Activated T-cell treated with anti-CD3 and anti-CD28 coated beads, Interleukin-2, amount 50 U/mL, for 48 hours (primary cell): Measurements from ENCODE around the gene DLG1.
"Not testable (repeated sequence)": the region's sequence is repeated elsewhere in the genome, so short reads cannot be mapped to it uniquely, and the experiment has no call there.

Source experiments
- DNase-seq, 2 experiments: peaks; one replicate each; pipeline ENCODE4 v3.0.0-alpha.2; 2020

Gene DLG1

DNA sequence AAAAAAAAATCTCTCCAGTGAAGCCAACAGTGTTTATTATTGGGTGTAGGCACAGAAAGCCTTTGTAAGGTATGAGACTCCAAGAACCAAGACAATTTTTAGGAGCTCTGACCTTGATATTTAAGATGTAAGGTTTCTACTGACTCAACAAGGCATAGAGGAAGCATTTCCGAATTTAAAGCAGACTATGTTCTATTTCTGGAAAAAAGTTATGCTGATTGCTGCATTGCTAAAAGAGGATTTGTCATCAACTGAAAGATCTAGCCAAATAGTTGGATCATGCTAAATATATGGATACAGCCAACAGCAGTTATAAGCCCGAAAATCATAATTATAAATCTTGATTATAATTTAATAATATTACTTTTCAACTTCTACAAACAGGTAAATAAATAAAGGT lies 215.5 kb downstream of the DLG1 start:
- DNase-seq = no peak

DNA sequence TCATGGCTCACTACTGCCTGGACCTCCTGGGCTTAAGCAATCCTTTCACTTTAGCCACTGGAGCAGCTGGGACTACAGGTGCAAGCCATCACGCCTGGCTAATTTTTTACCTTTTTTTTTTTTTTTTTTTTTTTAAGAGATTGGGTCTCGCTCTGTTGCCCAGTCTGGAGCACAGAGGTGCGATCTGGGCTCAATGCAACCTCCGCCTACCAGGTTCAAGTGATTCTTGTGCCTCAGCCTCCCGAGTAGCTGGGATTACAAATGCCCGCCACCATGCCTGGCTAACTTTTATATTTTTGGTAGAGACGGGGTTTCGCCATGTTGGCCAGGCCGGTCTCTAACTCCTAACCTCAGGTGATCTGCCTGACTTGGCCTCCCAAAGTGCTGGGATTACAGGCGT lies 218.1 kb downstream of the DLG1 start:
- no peak for DNase-seq

DNA sequence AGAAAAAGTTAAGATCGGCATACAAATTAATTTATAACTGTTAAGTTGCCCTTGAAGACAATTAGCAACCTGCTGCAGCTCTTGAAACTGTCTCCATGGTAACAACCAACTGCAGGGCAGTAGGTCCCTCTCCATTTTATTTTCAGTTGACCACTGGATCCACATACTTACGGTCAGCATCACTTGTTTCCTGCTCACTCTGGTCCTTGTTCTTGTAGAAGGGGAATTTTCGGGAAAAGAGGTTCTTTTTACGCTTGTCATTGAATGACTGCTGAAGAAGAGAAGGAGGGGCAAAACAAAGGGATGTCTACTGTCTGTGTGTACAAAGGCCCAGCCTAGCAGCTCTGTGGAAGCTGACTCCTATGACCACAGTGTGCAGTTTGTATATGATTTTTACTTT lies 222.0 kb downstream of the DLG1 start:
- no peak for DNase-seq

DNA sequence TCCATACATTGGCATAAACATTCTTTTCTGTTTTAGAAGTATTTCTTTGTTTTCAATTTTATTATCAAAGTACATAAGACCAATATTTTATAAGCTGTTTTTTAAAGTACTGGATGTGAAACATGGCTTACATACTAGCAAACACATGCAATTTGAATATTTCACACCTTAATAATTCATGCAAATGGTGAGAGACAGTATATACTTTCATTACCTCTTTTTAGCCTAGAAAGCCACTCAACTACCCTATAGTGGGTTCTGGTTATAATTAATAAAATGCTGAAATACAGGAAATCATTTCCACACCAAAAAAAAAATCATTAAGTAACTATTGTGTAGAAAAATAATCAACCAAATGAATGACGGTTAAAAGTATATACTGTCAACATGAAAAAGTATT lies 230.3 kb downstream of the DLG1 start:
- no peak for DNase-seq

DNA sequence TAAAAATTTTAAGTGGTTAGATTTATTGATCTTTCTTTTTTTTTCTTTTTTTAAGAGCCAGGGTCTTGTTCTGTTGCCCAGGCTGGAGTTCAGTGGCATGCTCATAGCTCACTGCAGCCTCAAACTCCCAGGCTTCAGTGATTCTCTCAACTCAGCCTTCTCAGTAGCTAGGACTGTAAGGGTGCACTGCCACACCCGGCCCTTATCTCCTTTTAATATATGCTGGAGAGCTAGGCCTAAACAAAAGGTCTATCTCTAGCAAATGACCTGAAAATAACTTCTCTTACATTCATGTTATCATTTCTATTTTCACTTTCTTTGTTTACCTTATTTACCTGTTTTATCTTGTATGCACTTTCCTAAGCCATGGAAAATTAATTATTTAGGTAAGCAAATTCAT lies 233.6 kb downstream of the DLG1 start:
- no peak for DNase-seq

DNA sequence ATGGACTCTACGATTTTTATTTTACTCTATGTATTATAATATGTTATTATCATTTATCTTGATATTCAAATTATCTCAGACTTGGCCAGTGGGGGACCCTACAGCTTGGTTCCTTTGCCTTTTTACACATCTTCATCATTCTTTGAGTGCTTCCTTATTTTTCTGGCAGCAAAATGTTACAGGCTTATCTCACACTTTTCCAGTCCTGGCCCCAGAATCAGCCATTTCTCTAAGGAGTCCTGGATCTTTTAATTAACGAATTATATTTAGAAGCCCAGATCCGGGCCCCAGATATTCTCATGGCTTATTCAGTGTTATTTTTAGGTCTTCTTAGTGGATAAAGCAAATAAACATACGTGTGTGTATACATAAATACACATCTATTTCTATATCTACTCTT lies 236.0 kb downstream of the DLG1 start:
- no peak for DNase-seq

DNA sequence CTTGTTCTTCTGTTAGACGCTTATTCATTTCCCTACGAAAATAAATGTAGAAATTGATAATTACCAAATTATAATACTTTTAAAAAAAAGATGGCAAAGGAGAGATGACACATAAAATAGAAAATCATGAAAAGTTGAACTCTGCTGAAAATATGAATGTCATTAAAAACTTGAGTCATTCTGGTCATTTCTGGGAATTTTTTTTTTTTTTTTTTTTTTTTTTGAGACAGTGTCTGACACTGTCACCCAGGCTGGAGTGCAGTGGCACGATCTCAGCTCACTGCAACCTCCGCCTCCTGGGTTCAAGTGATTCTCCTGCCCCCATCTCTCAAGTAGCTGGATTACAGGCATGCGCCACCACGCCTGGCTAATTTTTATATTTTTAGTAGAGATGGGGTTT lies 246.8 kb downstream of the DLG1 start:
- DNase-seq = not testable (repeated sequence)

DNA sequence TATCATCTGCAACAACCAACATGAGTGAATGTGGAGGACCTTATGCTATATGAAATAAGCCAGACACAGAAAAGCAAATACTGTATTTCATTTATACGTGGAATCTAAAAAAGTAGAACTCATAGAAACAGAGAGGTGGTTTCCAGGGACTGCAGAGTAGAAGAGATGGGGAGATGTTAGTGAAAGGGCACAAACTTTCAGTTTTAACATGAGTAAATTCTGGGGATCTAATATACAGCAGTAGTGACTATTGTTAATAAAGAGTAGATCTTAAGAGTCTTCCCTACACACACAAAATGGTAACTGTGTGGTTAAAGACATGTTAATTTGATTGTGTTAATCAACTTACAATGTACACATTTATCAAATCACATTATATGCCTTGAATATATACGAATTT lies 247.9 kb downstream of the DLG1 start:
- no peak for DNase-seq

DNA sequence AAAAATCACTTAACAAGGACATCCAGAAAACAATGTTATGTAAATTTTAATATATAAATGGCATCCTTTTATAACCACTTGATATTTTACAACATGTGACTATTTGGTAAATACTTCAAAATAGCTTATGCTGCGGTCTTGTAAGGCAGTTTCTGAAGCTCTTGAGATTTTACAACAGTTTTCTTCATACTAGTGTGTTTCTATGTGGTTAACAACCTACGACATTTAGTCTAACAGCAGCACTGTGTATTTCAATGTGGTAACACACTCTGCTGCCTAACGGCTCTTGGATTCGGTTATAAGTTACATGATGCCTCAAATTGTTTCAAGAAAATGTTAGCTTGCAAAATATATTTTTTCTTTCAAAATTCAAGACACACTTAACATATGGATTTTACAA lies 255.9 kb downstream of the DLG1 start:
- no peak for DNase-seq

DNA sequence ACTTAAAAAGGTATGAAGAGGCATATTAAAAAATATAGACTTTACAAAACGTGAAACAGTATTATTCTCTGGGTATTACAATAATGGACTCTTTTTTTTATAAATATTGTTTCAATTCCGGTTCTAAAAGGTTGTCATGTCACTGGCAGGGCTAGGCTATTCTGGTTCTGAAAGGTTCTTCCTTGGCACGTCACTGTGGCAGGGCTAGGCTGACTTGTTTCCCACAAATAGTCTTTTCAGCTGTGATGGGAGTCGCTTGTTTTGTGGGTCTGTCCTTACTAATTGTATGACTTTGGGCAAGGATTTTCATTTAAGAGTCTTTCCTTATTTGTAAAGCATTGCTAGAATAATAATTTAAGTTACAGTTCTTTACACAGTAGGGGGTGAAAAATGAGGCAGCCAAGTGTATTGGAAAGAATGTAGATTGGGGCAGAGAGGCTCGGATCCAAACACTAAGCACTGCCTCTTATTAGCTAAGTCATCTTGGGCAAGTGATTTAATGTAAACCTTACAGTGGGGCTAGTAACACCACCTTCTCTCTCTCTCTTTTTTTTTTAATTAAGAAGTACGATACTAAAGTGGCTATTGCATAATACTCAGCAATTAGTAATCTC lies 256.4 kb downstream of the DLG1 start:
- DNase-seq = no peak

DNA sequence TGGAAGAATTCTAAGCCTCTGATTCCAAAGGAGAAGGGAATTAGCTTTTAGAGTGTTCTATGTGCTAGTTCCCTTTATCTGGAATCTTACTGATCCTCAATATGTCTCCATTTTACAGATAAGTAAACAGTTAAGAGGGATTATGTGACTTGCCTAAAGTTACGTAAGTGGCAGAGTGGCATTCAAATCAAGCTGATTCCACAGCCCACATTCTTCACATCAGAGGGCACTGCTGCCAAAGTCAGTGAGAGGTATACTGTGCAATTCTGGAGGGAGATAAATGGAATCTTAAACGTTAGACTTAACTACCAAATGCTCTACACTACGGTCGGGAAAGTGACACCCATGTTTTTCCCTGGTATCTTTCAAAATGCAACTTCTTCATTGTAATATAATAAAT lies 257.8 kb downstream of the DLG1 start:
- DNase-seq = no peak

DNA sequence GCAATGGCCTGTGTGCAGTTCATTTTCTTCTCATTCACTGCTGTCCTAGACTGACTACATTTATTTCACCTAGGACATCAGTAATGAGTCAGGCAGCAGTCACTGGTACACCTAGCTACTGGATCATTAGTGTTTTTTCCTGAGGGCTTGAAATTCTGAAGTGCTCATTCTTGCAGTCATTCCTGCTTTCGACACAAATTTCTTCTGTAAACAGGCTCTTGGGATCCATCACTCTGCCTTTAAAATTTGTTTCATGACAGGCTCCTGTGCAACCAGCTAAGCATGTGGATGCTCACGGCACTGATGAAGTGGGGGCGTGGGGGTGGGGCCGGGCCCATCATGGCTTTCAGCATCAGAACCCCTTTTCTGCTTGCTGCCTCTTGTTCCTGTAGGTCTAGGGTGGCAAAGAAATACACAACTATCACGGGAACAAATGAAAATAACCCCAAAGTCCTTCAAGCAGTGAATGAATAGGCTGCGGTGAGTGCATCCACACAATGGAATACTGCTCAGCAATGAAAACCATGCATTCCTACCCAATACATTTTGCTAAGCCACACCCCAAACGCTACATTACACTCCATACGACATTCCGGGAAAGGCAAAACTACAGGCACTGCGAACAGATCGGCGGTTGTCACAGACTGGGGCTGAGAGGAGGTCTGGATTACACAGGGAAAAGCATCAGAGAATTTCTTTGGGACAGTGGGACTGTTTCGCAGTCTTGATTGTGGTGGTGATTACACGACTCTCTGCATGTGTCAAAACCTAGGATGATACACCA lies 259.5 kb downstream of the DLG1 start:
- no peak for DNase-seq

DNA sequence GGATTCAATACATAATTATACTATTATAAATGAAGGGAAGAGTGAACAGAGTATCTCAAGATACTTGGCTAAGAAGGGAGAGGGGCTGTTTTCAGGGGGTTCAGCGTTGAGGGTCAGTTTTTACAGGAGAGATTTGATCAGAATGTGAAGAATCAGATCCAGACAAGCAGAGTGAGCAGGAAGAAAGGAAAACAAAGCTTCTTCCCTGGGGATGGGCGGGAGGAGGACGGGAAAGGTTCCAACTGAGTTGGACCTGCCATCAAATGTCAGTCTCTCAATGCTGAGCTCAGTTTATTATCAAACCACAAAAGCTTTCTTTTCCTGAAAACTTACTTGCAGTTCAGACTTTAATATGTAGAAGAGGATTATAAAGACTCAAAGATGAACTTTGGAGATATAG lies 262.8 kb downstream of the DLG1 start:
- no peak for DNase-seq

DNA sequence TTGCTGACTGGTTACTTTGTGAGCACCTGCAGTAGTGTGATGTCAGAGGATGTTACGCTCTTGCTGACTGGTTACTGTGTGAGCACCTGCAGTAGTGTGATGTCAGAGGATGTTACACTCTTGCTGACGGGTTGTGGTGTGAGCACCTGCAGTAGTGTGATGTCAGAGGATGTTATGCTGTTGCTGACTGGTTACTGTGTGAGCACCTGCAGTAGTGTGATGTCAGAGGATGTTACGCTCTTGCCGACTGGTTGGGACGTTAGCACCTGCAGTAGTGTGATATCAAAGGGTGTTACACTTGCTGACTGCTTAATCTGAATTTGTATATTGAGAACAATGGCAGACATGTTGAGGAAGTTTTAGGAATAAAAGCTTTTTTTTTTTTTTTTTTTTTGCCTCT lies 263.6 kb downstream of the DLG1 start:
- DNase-seq = not testable (repeated sequence)

DNA sequence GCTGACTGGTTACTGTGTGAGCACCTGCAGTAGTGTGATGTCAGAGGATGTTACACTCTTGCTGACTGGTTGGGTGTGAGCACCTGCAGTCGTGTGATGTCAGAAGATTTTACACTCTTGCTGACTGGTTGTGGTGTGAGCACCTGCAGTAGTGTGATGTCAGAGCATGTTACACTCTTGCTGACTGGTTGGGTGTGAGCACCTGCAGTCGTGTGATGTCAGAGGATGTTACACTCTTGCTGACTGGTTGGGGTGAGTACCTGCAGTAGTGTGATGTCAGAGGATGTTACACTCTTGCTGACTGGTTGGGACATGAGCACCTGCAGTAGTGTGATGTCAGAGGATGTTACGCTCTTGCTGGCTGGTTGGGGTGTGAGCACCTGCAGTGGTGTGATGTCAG lies 264.6 kb downstream of the DLG1 start:
- not testable (repeated sequence) for DNase-seq

DNA sequence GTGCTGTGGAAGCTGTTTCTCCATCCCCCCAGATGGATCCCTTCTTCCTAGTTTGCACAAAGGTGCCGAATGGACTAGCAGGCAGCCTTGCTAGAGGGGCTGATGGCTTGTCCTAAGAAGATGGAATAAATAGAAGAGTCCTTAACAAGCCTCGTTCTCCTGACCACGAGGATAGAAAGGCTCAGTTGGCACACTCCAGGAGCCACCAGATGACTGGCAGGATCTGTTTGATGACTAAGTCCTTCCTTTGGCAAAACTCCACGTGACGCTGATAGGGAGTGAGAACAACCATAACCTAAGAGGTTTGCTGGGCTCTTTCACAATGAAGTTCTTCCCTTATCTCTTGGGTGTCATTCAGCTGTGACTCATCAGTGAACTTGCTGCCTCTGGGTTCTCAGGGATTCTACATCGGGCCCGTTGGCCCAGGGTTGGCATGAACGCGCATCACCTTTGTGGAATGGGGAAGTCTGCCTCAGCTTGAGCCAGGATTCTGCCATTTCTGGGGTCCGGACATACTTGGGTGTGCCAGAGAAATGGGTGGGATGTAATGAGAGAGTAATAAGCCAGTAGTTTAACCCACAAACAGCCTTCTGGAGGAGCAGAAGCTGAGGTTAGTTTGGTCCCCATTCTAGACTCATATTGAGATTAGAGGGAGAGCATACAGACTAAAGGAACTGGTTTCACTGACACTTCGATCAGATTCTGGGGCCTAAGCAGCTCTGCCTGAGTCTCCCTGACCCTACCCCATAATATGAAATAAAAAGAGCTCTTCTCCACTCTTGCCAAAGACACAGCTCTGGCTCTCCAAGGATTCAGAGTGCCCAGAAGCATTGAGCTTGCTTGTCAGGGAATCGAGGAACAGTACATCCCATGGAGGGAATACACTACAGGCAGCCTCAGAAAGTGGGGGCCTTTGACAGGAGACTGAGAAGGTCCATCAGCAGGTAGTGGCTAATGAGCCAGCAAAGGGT lies 266.8 kb downstream of the DLG1 start:
- peak; percentile 56 to 60 for DNase-seq

DNA sequence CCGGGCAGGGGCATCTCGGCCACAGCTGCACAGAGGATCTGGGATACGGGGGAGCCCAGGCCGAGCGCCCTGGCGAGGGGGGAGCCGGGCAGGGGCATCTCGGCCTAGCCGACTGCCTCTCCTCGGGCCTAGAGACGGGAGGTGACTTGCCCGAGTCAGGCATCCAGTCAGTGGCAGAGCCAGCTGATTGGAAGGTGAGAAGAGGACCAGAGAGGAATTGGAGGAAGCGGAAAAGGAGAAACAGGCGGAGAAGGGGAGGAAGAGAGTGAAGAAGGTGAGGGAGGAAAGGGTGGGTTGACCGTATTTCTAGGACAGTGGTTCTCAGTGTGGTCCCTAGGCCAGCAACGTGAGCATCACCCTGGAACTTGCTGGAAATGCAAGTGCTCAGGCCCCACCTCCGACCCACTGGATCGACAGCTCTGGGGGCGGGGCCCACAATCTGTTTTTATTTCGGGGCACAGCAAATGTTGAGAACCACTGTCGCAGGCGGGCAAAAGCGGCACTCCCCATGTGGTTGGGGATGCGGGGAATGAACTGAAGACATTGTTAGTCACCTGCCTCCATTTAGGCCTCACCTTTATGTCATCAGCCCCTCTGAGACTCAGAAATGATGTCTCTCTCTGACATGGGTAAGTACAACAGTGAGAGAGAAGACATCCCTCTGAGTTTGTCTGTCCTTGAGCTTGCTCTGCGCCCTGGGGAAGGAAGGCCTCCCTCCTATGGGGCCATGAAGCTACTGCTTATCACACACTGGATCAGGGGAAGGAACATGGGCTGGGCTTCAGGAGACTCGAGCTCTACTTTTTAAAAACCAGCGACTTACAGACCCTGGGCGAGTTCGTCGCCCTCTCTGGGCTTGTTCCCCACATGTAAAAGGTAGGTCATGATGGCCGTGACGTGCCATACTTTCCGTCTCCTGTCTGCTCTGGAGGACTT lies 267.8 kb downstream of the DLG1 start:
- DNase-seq = peak; percentile 43 to 51

DNA sequence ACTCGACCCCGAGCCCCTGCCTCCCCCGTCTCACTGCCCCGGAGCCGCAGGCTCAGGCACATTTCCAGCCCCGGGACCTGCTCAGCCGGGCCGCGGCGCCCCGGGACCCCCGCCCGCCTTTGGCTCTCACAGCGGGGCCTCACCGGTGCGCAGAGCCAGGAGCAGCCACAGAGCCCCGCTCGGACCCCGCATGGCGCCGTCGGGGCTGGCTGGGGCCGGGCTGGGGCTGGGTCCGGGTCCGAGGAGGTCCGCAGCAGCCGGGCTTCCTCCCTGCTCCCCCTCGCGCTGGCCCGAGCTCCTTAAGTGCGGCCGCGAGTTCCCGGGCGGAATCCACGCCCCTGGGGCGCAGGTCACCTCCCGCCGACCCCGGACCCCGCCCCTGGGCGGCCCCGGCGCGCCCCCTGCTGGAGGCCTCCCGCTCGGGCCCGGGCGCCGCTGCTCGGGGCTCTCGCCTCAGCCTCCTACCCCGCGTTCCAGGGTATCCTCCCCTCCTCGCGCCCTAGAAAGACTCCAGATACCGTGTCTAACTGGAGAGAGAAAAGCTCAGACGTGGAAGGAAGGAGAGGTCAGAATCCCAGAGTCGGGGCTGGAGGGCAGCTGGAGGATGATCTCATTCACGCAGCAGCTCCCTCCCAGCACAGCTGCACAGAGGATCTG lies 268.8 kb downstream of the DLG1 start, which contains the start of gene MELTF:
TSS of gene MELTF (minus strand) at position 307 of the 657 bp plus-strand sequence. CDS start at position 192, 115 bp downstream.
- DNase-seq = peak; percentile 85 to 88

DNA sequence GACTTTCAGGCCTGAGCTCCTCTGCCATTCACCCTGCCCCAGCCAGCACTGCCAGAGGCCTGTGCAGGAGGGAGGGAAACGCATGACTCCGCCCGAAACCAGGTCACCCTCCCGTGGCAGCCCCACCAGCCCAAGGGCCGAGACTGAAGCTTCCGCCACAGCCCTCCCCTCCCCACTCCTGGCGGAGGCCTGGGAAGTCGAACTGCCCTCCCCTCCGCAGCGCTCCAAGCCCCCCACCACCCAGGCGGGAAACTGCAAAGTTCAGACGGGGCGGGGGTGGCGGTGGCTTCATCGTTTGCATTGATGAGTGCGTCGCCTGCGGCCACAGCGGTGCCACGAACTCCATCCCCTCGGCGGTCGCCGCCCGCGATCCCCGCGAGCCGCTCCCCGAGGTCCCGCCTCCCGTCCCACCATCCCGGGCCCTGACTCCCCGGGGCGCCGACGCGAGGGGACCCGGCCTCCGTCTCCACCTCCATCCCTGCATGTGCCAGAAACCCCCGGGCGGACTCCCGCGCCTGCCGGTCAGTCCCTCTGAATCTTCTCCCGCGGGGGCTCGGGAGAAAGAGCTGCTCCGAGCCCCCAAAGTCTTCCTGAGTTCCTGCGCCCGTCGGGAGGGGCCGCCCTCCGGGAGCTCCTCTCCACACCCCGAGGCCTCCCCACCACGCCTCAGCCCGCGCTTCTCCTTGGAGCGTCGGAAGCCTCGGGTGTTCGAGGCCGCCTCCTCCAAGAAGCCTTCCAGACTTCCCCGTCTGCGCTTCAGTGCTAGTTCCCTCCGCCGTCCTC lies 269.5 kb downstream of the DLG1 start:
- peak; percentile 43 to 52 for DNase-seq

DNA sequence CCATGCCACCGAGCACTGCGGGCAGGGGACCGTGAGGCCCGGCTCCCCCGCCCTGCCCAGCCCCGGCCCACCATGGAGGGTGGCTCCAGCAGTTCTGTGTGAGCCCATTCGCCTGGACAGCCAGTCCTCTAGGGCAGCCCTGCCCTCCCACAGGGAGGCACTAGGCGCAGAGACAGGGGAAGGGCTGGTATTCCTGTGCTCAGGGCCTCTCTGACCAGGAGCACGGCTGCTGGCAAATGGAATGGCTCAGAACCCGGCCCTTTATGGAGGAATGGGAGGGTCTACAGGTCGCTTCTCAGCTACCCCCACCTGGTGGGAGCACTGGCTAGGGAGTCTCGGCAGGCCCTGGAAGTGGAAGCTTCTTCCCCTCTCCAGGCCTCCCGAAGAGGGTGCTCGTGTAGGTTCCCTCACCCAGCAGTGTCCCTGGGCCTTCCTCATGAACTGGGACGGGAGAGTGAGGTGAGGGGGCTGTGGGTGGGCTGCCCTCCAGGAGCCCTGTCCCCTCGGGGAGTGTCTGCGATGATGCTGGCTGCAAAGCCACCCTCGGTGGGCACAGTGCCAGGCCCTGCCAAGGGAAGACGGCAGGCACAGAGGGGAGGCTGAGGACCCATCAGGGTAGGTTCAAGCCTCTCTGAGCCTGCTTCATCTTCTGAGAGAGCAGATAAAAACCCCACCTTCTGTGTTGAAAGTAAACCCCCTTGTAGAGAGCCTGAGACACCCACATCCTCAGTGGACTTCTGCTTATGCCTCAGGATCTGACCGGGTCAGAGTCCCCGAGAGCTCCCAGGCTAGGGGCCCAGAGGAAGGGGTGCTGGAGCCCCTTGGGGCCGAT lies 270.3 kb downstream of the DLG1 start:
- DNase-seq = no peak
